HEK293 (cell line): ENCODE measurements around the gene SAXO1.

Experiments used
- CTCF ChIA-PET: fragments of 350-600 bp; formaldehyde crosslinking; extraction: SDS; loops from one replicate; lab custom pipeline; 2021; ENCODE audit warnings: antibody characterized with exemption; lab: Yijun Ruan, JAX
- POLR2A ChIA-PET: fragments of 300-600 bp; formaldehyde crosslinking; extraction: SDS; loops from one replicate; lab custom pipeline; 2020; ENCODE audit warnings: antibody characterized with exemption, inconsistent platforms; lab: Yijun Ruan, JAX
- H3K27ac ChIP-seq: fragments of 200-500 bp; sonication (Bioruptor generic); 2 replicates; pipeline ENCODE4 v1.5.1; 2014; ENCODE audit warnings: low read depth, low read length, control low read depth, inconsistent platforms; ENCODE audit errors: extremely low read depth
- H3K36me3 ChIP-seq, 2 experiments: fragments of 200-500 bp in 1 of 2; sonication (Bioruptor generic) in 1 of 2; 1 replicate in 1 of 2; 2 replicates in 1 of 2; pipeline ENCODE4 v1.5.1; 2014 to 2017; ENCODE audit warnings: inconsistent platforms in 2 of 2, low read length in 2 of 2; ENCODE audit not compliant: control insufficient read depth in 2 of 2, insufficient read depth in 1 of 2
- H3K4me1 ChIP-seq: fragments of 200-500 bp; sonication (Bioruptor generic); 2 replicates; pipeline ENCODE4 v1.5.1; 2014; ENCODE audit warnings: mild to moderate bottlenecking, low read length, inconsistent platforms; ENCODE audit not compliant: control insufficient read depth, insufficient read depth
- H3K4me3 ChIP-seq: 2 replicates; pipeline ENCODE4 v1.5.1; 2011; ENCODE audit warnings: low read depth, mild to moderate bottlenecking, control low read depth, low read length, moderate library complexity
- H3K9me3 ChIP-seq: fragments of 200-500 bp; sonication (Bioruptor generic); 2 replicates; pipeline ENCODE4 v1.5.1; 2014; ENCODE audit warnings: low read depth, low read length, inconsistent platforms; ENCODE audit not compliant: control insufficient read depth, insufficient read depth
- MYNN ChIP-seq: fragments of 450-650 bp; formaldehyde crosslinking; IDR thresholded peaks from 2 replicates; pipeline ENCODE4 v1.5.1; 2016; ENCODE audit warnings: missing biosample characterization, missing genetic modification characterization, borderline replicate concordance
- OSR2 ChIP-seq: fragments of 450-650 bp; formaldehyde crosslinking; IDR thresholded peaks from 2 replicates; pipeline ENCODE4 v1.5.1; 2016; ENCODE audit warnings: missing biosample characterization, missing genetic modification characterization
- TCF7L2 ChIP-seq: IDR thresholded peaks from 2 replicates; pipeline ENCODE4 v1.6.1; 2011; ENCODE audit warnings: low read depth, mild to moderate bottlenecking, inconsistent platforms, low read length, moderate library complexity, borderline replicate concordance
- WT1 ChIP-seq: fragments of 450-650 bp; formaldehyde crosslinking; IDR thresholded peaks from 2 replicates; pipeline ENCODE4 v1.5.1; 2016; ENCODE audit warnings: missing biosample characterization, missing genetic modification characterization
- ZBTB17 ChIP-seq: fragments of 450-650 bp; formaldehyde crosslinking; IDR thresholded peaks from 2 replicates; pipeline ENCODE4 v1.5.1; 2016; ENCODE audit warnings: missing biosample characterization, missing genetic modification characterization
- ZBTB20 ChIP-seq: fragments of 450-650 bp; formaldehyde crosslinking; IDR thresholded peaks from 2 replicates; pipeline ENCODE4 v1.5.1; 2016; ENCODE audit warnings: missing biosample characterization, missing genetic modification characterization
- ZBTB7A ChIP-seq: fragments of 450-650 bp; formaldehyde crosslinking; IDR thresholded peaks from 2 replicates; pipeline ENCODE4 v1.5.1; 2016; ENCODE audit warnings: low read depth, missing biosample characterization, missing genetic modification characterization
- ZFHX2 ChIP-seq: fragments of 450-650 bp; formaldehyde crosslinking; conservative IDR thresholded peaks from 2 replicates; pipeline ENCODE4 v1.5.1; 2016; ENCODE audit warnings: missing biosample characterization, missing genetic modification characterization
- ZFP37 ChIP-seq: fragments of 450-650 bp; formaldehyde crosslinking; IDR thresholded peaks from 2 replicates; pipeline ENCODE4 v1.5.1; 2016; ENCODE audit warnings: missing biosample characterization, missing genetic modification characterization
- ZIC2 ChIP-seq: fragments of 450-650 bp; formaldehyde crosslinking; IDR thresholded peaks from 2 replicates; pipeline ENCODE4 v1.5.1; 2016; ENCODE audit warnings: missing biosample characterization, missing genetic modification characterization
- ZNF157 ChIP-seq: fragments of 450-650 bp; formaldehyde crosslinking; IDR thresholded peaks from 2 replicates; pipeline ENCODE4 v1.5.1; 2016; ENCODE audit warnings: missing biosample characterization, missing genetic modification characterization
- ZNF16 ChIP-seq: fragments of 450-650 bp; formaldehyde crosslinking; IDR thresholded peaks from 2 replicates; pipeline ENCODE4 v1.5.1; 2016; ENCODE audit warnings: low read depth, missing biosample characterization, missing genetic modification characterization
- ZNF202 ChIP-seq: fragments of 450-650 bp; formaldehyde crosslinking; IDR thresholded peaks from 2 replicates; pipeline ENCODE4 v1.5.1; 2016; ENCODE audit warnings: missing biosample characterization, missing genetic modification characterization, borderline replicate concordance
- ZNF23 ChIP-seq: fragments of 450-650 bp; formaldehyde crosslinking; IDR thresholded peaks from 2 replicates; pipeline ENCODE4 v1.5.1; 2016; ENCODE audit warnings: missing biosample characterization, missing genetic modification characterization, borderline replicate concordance
- ZNF335 ChIP-seq: fragments of 450-650 bp; formaldehyde crosslinking; conservative IDR thresholded peaks from 2 replicates; pipeline ENCODE4 v1.5.1; 2016; ENCODE audit warnings: missing biosample characterization, missing genetic modification characterization
- ZNF366 ChIP-seq: fragments of 450-650 bp; formaldehyde crosslinking; conservative IDR thresholded peaks from 2 replicates; pipeline ENCODE4 v1.5.1; 2016; ENCODE audit warnings: missing biosample characterization, missing genetic modification characterization
- ZNF521 ChIP-seq: fragments of 450-650 bp; formaldehyde crosslinking; IDR thresholded peaks from 2 replicates; pipeline ENCODE4 v1.5.1; 2017; ENCODE audit warnings: missing biosample characterization, mild to moderate bottlenecking, missing genetic modification characterization
- ZNF529 ChIP-seq: fragments of 450-650 bp; formaldehyde crosslinking; IDR thresholded peaks from 2 replicates; pipeline ENCODE4 v1.5.1; 2017; ENCODE audit warnings: missing genetic modification characterization, missing biosample characterization; ENCODE audit not compliant: insufficient replicate concordance
- ZNF629 ChIP-seq: fragments of 450-650 bp; formaldehyde crosslinking; IDR thresholded peaks from 2 replicates; pipeline ENCODE4 v1.5.1; 2017; ENCODE audit warnings: missing biosample characterization, missing genetic modification characterization
- ZNF677 ChIP-seq: fragments of 450-650 bp; IDR thresholded peaks from 2 replicates; pipeline ENCODE4 v1.5.0; 2018; ENCODE audit warnings: missing biosample characterization, mild to moderate bottlenecking, missing genetic modification characterization, moderate library complexity
- ZNF701 ChIP-seq: fragments of 450-650 bp; formaldehyde crosslinking; IDR thresholded peaks from 2 replicates; pipeline ENCODE4 v1.5.1; 2016; ENCODE audit warnings: missing biosample characterization, missing genetic modification characterization
- ZNF791 ChIP-seq: fragments of 450-650 bp; formaldehyde crosslinking; IDR thresholded peaks from 2 replicates; pipeline ENCODE4 v1.5.1; 2016; ENCODE audit warnings: missing biosample characterization, missing genetic modification characterization
- ZNF792 ChIP-seq: fragments of 450-650 bp; formaldehyde crosslinking; IDR thresholded peaks from 2 replicates; pipeline ENCODE4 v1.5.1; 2016; ENCODE audit warnings: missing biosample characterization, missing genetic modification characterization
- ZNF843 ChIP-seq: fragments of 450-650 bp; formaldehyde crosslinking; IDR thresholded peaks from 2 replicates; pipeline ENCODE4 v1.5.1; 2016; ENCODE audit warnings: missing biosample characterization, missing genetic modification characterization
- TF ChIP-seq, protein P1 (sequence below): fragments of 450-650 bp; formaldehyde crosslinking; IDR thresholded peaks from 2 replicates; pipeline ENCODE4 v1.5.1; 2016; ENCODE audit warnings: missing biosample characterization, missing genetic modification characterization
- TF ChIP-seq, protein P2 (sequence below): fragments of 450-650 bp; formaldehyde crosslinking; IDR thresholded peaks from 2 replicates; pipeline ENCODE4 v1.5.1; 2016; ENCODE audit warnings: missing biosample characterization, missing genetic modification characterization
- TF ChIP-seq, protein P3 (sequence below): fragments of 450-650 bp; formaldehyde crosslinking; IDR thresholded peaks from 2 replicates; pipeline ENCODE4 v1.5.1; 2017; ENCODE audit warnings: missing biosample characterization, missing genetic modification characterization
- TF ChIP-seq, protein P4 (sequence below): fragments of 450-650 bp; formaldehyde crosslinking; IDR thresholded peaks from 2 replicates; pipeline ENCODE4 v1.5.1; 2016; ENCODE audit warnings: missing biosample characterization, missing genetic modification characterization
- TF ChIP-seq, protein P5 (sequence below): fragments of 450-650 bp; formaldehyde crosslinking; IDR thresholded peaks from 2 replicates; pipeline ENCODE4 v1.5.1; 2017; ENCODE audit warnings: missing biosample characterization, missing genetic modification characterization
- TF ChIP-seq, protein P6 (sequence below): fragments of 450-650 bp; IDR thresholded peaks from 2 replicates; pipeline ENCODE4 v1.5.1; 2018; ENCODE audit warnings: missing biosample characterization, missing genetic modification characterization

The SAXO1 gene

DNA sequence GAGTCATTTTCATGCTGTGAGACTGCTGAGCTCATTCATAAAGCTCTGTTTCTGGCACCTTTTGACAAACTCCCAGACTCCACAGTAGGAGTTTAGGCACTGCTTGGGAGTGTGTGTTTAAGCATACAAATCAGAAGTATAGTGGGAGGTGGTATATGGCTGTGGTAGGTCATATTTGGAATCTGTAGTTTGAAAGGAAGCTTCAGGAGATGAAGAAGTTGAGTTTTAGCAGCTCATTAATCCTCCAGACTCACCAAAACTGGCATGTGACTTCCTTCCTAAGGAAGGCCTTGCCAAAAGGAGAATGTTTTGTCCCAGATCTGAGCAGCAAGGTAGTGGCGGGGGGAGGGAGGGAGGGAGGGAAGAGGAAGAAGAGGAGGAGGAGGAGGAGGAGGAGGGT, 52.8 kb downstream of the SAXO1 start:
- CTCF ChIA-PET, result interaction anchor here (1.6 kb wide), 1 partner anchor 726 kb away, joined by 4 read pairs; no protein-coding TSS in a partner anchor
- no peak overlapping the region; the same call in 1 of the 2 replicates for H3K27ac ChIP-seq

DNA sequence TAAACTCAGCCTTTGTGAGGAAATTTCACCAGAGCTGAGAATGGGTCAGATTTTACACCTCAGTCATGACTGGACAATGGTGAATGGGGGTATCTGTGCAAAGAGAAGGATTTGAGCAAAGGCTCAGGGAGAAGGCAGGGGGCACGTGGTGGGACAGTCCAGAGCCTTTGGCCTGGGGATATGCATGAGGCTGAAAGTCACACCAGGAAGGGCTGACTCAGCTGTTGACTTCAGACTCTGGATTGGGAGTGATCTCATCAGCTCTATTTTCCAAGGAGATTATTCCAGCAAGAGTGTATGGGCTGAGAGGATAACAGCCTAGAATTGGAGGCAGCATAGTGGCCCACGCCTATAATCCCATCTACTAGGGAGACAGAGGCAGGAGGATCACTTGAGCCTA, 53.6 kb downstream of the SAXO1 start:
- Histone ChIP-seq H3K27ac (no peak overlapping the region; the same call in 1 of the 2 replicates), H3K4me1 (peaks cover 33% of the 10 kb centered on the region), H3K36me3 (no peaks in the 10 kb centered on the region), H3K4me3 (no peak overlapping the region), H3K9me3 (no peaks in the 10 kb centered on the region)
- ChIA-PET CTCF (interaction anchor here (0.7 to 1.6 kb wide), 4 partner anchors 10 to 1036 kb away, joined by 3 to 4 read pairs (median 4); no protein-coding TSS in a partner anchor), POLR2A (interaction anchor here (0.6 kb wide), 1 partner anchor 223 kb away, joined by 4 read pairs; no protein-coding TSS in a partner anchor)
- TF ChIP-seq ZNF529 (tag by site-specific recombination) (no peak), ZNF677 (tag by site-specific recombination) (no peak), ZNF791 (tag by site-specific recombination) (no peak), ZNF366 (tag by site-specific recombination) (peak; percentile 63; the same call in 1 of the 2 replicates), ZBTB17 (peak; percentile 64), ZNF629 (tag by site-specific recombination) (peak; percentile 74), ZNF157 (tag by site-specific recombination) (no peak), ZNF521 (tag by site-specific recombination) (no peak), ZNF701 (tag by site-specific recombination) (no peak), ZNF335 (tag by site-specific recombination) (0 out of 2 replicates have a peak, but pooled peaks have one; percentile 30), ZNF792 (tag by site-specific recombination) (no peak), ZBTB7A (tag by site-specific recombination) (no peak), TCF7L2 (no peak)
- TF ChIP-seq, protein P1, sequence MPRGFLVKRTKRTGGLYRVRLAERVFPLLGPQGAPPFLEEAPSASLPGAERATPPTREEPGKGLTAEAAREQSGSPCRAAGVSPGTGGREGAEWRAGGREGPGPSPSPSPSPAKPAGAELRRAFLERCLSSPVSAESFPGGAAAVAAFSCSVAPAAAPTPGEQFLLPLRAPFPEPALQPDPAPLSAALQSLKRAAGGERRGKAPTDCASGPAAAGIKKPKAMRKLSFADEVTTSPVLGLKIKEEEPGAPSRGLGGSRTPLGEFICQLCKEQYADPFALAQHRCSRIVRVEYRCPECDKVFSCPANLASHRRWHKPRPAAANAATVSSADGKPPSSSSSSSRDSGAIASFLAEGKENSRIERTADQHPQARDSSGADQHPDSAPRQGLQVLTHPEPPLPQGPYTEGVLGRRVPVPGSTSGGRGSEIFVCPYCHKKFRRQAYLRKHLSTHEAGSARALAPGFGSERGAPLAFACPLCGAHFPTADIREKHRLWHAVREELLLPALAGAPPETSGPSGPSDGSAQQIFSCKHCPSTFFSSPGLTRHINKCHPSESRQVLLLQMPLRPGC (tag by site-specific recombination), result peak; percentile 32; the same call in 1 of the 2 replicates
- TF ChIP-seq, protein P2, sequence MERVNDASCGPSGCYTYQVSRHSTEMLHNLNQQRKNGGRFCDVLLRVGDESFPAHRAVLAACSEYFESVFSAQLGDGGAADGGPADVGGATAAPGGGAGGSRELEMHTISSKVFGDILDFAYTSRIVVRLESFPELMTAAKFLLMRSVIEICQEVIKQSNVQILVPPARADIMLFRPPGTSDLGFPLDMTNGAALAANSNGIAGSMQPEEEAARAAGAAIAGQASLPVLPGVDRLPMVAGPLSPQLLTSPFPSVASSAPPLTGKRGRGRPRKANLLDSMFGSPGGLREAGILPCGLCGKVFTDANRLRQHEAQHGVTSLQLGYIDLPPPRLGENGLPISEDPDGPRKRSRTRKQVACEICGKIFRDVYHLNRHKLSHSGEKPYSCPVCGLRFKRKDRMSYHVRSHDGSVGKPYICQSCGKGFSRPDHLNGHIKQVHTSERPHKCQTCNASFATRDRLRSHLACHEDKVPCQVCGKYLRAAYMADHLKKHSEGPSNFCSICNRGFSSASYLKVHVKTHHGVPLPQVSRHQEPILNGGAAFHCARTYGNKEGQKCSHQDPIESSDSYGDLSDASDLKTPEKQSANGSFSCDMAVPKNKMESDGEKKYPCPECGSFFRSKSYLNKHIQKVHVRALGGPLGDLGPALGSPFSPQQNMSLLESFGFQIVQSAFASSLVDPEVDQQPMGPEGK, result 0 out of 2 replicates have a peak, but pooled peaks have one; percentile 34
- TF ChIP-seq, protein P3, sequence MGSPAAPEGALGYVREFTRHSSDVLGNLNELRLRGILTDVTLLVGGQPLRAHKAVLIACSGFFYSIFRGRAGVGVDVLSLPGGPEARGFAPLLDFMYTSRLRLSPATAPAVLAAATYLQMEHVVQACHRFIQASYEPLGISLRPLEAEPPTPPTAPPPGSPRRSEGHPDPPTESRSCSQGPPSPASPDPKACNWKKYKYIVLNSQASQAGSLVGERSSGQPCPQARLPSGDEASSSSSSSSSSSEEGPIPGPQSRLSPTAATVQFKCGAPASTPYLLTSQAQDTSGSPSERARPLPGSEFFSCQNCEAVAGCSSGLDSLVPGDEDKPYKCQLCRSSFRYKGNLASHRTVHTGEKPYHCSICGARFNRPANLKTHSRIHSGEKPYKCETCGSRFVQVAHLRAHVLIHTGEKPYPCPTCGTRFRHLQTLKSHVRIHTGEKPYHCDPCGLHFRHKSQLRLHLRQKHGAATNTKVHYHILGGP (tag by site-specific recombination), result no peak
- TF ChIP-seq, protein P4, sequence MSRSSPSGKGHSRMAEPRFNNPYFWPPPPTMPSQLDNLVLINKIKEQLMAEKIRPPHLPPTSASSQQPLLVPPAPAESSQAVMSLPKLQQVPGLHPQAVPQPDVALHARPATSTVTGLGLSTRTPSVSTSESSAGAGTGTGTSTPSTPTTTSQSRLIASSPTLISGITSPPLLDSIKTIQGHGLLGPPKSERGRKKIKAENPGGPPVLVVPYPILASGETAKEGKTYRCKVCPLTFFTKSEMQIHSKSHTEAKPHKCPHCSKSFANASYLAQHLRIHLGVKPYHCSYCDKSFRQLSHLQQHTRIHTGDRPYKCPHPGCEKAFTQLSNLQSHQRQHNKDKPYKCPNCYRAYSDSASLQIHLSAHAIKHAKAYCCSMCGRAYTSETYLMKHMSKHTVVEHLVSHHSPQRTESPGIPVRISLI (tag by site-specific recombination), result no peak

More for the DNA sequence above, 52.8 kb downstream of the SAXO1 start:
- Histone ChIP-seq H3K9me3 (no peaks in the 10 kb centered on the region), H3K36me3 (no peaks in the 10 kb centered on the region), H3K4me3 (no peak overlapping the region), H3K4me1 (peaks cover 33% of the 10 kb centered on the region)
- POLR2A ChIA-PET, result interaction anchor here (1.1 kb wide), 1 partner anchor 69 kb away, joined by 3 read pairs; the partner anchor contains the start of gene RRAGA
- TF ChIP-seq, protein P5, sequence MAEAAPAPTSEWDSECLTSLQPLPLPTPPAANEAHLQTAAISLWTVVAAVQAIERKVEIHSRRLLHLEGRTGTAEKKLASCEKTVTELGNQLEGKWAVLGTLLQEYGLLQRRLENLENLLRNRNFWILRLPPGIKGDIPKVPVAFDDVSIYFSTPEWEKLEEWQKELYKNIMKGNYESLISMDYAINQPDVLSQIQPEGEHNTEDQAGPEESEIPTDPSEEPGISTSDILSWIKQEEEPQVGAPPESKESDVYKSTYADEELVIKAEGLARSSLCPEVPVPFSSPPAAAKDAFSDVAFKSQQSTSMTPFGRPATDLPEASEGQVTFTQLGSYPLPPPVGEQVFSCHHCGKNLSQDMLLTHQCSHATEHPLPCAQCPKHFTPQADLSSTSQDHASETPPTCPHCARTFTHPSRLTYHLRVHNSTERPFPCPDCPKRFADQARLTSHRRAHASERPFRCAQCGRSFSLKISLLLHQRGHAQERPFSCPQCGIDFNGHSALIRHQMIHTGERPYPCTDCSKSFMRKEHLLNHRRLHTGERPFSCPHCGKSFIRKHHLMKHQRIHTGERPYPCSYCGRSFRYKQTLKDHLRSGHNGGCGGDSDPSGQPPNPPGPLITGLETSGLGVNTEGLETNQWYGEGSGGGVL (tag by site-specific recombination), result peak; percentile 32; the same call in 1 of the 2 replicates
- 0 out of 2 replicates have a peak, but pooled peaks have one; percentile 18 for TF ChIP-seq ZIC2 (tag by site-specific recombination)
- no peak for TF ChIP-seq ZNF843 (tag by site-specific recombination)
- peak; percentile 28 for TF ChIP-seq ZFHX2
- no peak for TF ChIP-seq ZNF23
- TF ChIP-seq OSR2 (tag by site-specific recombination), result peak; percentile 39; the same call in 1 of the 2 replicates
- TF ChIP-seq ZBTB20 (tag by site-specific recombination), result no peak
- no peak for TF ChIP-seq ZNF16
- TF ChIP-seq ZFP37 (tag by site-specific recombination), result no peak
- TF ChIP-seq, protein P6, sequence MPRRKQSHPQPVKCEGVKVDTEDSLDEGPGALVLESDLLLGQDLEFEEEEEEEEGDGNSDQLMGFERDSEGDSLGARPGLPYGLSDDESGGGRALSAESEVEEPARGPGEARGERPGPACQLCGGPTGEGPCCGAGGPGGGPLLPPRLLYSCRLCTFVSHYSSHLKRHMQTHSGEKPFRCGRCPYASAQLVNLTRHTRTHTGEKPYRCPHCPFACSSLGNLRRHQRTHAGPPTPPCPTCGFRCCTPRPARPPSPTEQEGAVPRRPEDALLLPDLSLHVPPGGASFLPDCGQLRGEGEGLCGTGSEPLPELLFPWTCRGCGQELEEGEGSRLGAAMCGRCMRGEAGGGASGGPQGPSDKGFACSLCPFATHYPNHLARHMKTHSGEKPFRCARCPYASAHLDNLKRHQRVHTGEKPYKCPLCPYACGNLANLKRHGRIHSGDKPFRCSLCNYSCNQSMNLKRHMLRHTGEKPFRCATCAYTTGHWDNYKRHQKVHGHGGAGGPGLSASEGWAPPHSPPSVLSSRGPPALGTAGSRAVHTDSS, result 0 out of 2 replicates have a peak, but pooled peaks have one; percentile 66
- peak; percentile 64 for TF ChIP-seq WT1
- TF ChIP-seq ZNF791 (tag by site-specific recombination), result no peak
- peak; percentile 23; the same call in 1 of the 2 replicates for TF ChIP-seq MYNN (tag by site-specific recombination)
- no peak for TF ChIP-seq ZNF202 (tag by site-specific recombination)
